Right atrium auricular region (tissue), 2 donors: ENCODE data around the gene TPSAB1. TPM values are rescaled to one million over a fixed set of nuclear protein-coding genes. Genes with fewer than 3 reads are reported as not detected.

Source experiments
- DNase-seq: peaks from one replicate; pipeline ENCODE4 v3.0.0-alpha.2; 2019; ENCODE audit warnings: low spot score
- H3K27ac ChIP-seq, 2 donors: fragments of 200-600 bp; sonication (generic); 1 replicate in 1 of 2; 2 replicates in 1 of 2; pipeline ENCODE4 v1.5.1; 2016 to 2019
- H3K27me3 ChIP-seq, 2 donors: fragments of 200-600 bp; sonication (generic); one replicate each; pipeline versions ENCODE4 v1.5.1 to v1.6.0; 2017 to 2019
- H3K36me3 ChIP-seq: fragments of 200-600 bp; sonication (generic); one replicate; pipeline ENCODE4 v1.5.1; 2016
- H3K4me1 ChIP-seq, 2 donors: fragments of 200-600 bp; sonication (generic); one replicate each; pipeline versions ENCODE4 v1.5.1 to v1.6.0; 2017 to 2019
- H3K4me3 ChIP-seq, 2 donors: fragments of 200-600 bp; sonication (generic); 1 replicate in 1 of 2; 2 replicates in 1 of 2; pipeline ENCODE4 v1.5.1; 2017 to 2019; ENCODE audit warnings: mild to moderate bottlenecking in 1 of 2, moderate library complexity in 1 of 2
- H3K9me3 ChIP-seq, 2 donors: fragments of 200-600 bp; sonication (generic); one replicate each; pipeline ENCODE4 v1.5.1; 2019
- total RNA-seq, 2 donors: library from RNA; depleted of rRNA; stranded (reverse); fragments of >200 nt; gene quantifications; one replicate each; pipeline ENCODE4 v1.1.0, GENCODE V29; 2016
- TF ChIP-seq, protein P1 (sequence below), 2 donors: fragments of 200-600 bp; sonication (generic); IDR thresholded peaks; one replicate each; pipeline ENCODE4 v1.5.1; 2019; ENCODE audit warnings: antibody characterized with exemption in 2 of 2

Gene TPSAB1
- total RNA-seq, 2 donors from 2014 or later: 2.6 to 8.9 TPM

- H3K27me3 ChIP-seq: no peaks in the 10 kb centered on the region
- H3K27ac ChIP-seq: no peak overlapping the region
- no peaks in the 10 kb centered on the region for H3K36me3 ChIP-seq
- no peak for DNase-seq
- TF ChIP-seq, protein P1, sequence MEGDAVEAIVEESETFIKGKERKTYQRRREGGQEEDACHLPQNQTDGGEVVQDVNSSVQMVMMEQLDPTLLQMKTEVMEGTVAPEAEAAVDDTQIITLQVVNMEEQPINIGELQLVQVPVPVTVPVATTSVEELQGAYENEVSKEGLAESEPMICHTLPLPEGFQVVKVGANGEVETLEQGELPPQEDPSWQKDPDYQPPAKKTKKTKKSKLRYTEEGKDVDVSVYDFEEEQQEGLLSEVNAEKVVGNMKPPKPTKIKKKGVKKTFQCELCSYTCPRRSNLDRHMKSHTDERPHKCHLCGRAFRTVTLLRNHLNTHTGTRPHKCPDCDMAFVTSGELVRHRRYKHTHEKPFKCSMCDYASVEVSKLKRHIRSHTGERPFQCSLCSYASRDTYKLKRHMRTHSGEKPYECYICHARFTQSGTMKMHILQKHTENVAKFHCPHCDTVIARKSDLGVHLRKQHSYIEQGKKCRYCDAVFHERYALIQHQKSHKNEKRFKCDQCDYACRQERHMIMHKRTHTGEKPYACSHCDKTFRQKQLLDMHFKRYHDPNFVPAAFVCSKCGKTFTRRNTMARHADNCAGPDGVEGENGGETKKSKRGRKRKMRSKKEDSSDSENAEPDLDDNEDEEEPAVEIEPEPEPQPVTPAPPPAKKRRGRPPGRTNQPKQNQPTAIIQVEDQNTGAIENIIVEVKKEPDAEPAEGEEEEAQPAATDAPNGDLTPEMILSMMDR (IDR thresholded peaks at IDR 0.05): no peak
- no peaks in the 10 kb centered on the region for H3K4me1 ChIP-seq
- no peaks in the 10 kb centered on the region for H3K9me3 ChIP-seq
- H3K4me3 ChIP-seq: no peak overlapping the region
These were observed 40.4 kb upstream of the TPSAB1 start for GRCh38 chr16:1200014-1200627.

GRCh38 chr16:1201444-1201843, 39.1 kb upstream of the TPSAB1 start:
- Histone ChIP-seq H3K36me3 (no peaks in the 10 kb centered on the region), H3K27me3 (no peaks in the 10 kb centered on the region), H3K4me3 (no peak overlapping the region), H3K27ac (no peak overlapping the region), H3K9me3 (no peaks in the 10 kb centered on the region), H3K4me1 (no peaks in the 10 kb centered on the region)
- no peak for DNase-seq
- TF ChIP-seq, protein P1 (IDR thresholded peaks at IDR 0.05): no peak

- Histone ChIP-seq H3K27me3 (no peaks in the 10 kb centered on the region), H3K27ac (no peak overlapping the region), H3K9me3 (no peaks in the 10 kb centered on the region), H3K36me3 (no peaks in the 10 kb centered on the region), H3K4me1 (no peaks in the 10 kb centered on the region), H3K4me3 (no peak overlapping the region)
- TF ChIP-seq, protein P1 (IDR thresholded peaks at IDR 0.05): no peak
- DNase-seq: no peak
These were observed 38.2 kb upstream of the TPSAB1 start for GRCh38 chr16:1202274-1202673.

GRCh38 chr16:1204933-1205332, 35.6 kb upstream of the TPSAB1 start:
- H3K27me3 ChIP-seq: no peaks in the 10 kb centered on the region
- TF ChIP-seq, protein P1 (IDR thresholded peaks at IDR 0.05): no peak
- no peak overlapping the region for H3K27ac ChIP-seq
- no peaks in the 10 kb centered on the region for H3K9me3 ChIP-seq
- no peak for DNase-seq
- H3K4me3 ChIP-seq: no peak overlapping the region
- H3K36me3 ChIP-seq: no peaks in the 10 kb centered on the region
- H3K4me1 ChIP-seq: no peaks in the 10 kb centered on the region

DNA sequence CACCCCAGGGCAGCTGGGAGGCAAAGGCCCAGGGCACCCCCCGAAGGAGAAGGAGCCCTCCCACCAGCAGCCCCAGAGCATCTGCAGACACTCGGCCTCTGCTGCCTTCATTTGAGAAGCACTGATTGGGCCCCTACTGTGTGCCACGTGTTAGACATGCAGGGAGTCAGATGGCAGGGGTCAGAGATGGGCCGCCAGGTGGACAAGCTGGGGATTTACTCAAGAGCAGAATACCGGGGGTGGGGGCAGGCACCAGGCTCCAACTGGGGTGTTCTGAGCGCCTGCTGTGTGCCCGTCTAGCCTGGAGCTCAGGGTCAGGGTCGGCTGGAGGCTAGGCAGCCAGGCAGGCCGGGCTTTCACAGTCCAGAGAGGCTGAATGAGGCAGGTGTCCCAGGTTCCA, 34.2 kb upstream of the TPSAB1 start:
- H3K27me3 ChIP-seq: no peaks in the 10 kb centered on the region
- no peak overlapping the region for H3K4me3 ChIP-seq
- H3K4me1 ChIP-seq: no peaks in the 10 kb centered on the region
- no peak for DNase-seq
- H3K27ac ChIP-seq: no peak overlapping the region
- no peaks in the 10 kb centered on the region for H3K9me3 ChIP-seq
- H3K36me3 ChIP-seq: no peaks in the 10 kb centered on the region
- TF ChIP-seq, protein P1 (IDR thresholded peaks at IDR 0.05): no peak

- H3K4me1 ChIP-seq: no peaks in the 10 kb centered on the region
- no peaks in the 10 kb centered on the region for H3K27me3 ChIP-seq
- no peak overlapping the region for H3K27ac ChIP-seq
- no peak for DNase-seq
- no peaks in the 10 kb centered on the region for H3K9me3 ChIP-seq
- TF ChIP-seq, protein P1 (IDR thresholded peaks at IDR 0.05): no peak
- H3K4me3 ChIP-seq: no peak overlapping the region
- no peaks in the 10 kb centered on the region for H3K36me3 ChIP-seq
These were observed 33.7 kb upstream of the TPSAB1 start for GRCh38 chr16:1206786-1207185.
